GM23338 (cell line): Measurements from ENCODE around the gene ZNF234.
A peak's percentile ranks its signal among the peaks of the same experiment; 100 is the strongest.

Experiments used
- CREB1 ChIP-seq: fragments of 250-450 bp; sonication (Bioruptor Pico); IDR thresholded peaks from 2 replicates; pipeline ENCODE4 v1.5.0; 2020; ENCODE audit warnings: low read depth, mild to moderate bottlenecking, moderate library complexity
- EZH2phosphoT487 ChIP-seq: fragments of 200-600 bp; sonication (generic); IDR thresholded peaks from one replicate; pipeline ENCODE4 v1.8.1; 2018; ENCODE audit warnings: antibody characterized with exemption; ENCODE audit not compliant: unreplicated experiment
- POLR2AphosphoS5 ChIP-seq: IDR thresholded peaks from 2 replicates; pipeline ENCODE4 v1.6.1; 2016; ENCODE audit warnings: antibody characterized with exemption, low read depth
- TF ChIP-seq, protein P1 (sequence below), 2 experiments: fragments of 200-600 bp in 1 of 2; sonication (generic) in 1 of 2; conservative IDR thresholded peaks; 2 replicates each; pipeline versions ENCODE4 v1.5.1 to v1.6.1; 2016 to 2017; ENCODE audit warnings: antibody characterized with exemption in 2 of 2, low read depth in 2 of 2, mild to moderate bottlenecking in 2 of 2, moderate library complexity in 1 of 2

DNA sequence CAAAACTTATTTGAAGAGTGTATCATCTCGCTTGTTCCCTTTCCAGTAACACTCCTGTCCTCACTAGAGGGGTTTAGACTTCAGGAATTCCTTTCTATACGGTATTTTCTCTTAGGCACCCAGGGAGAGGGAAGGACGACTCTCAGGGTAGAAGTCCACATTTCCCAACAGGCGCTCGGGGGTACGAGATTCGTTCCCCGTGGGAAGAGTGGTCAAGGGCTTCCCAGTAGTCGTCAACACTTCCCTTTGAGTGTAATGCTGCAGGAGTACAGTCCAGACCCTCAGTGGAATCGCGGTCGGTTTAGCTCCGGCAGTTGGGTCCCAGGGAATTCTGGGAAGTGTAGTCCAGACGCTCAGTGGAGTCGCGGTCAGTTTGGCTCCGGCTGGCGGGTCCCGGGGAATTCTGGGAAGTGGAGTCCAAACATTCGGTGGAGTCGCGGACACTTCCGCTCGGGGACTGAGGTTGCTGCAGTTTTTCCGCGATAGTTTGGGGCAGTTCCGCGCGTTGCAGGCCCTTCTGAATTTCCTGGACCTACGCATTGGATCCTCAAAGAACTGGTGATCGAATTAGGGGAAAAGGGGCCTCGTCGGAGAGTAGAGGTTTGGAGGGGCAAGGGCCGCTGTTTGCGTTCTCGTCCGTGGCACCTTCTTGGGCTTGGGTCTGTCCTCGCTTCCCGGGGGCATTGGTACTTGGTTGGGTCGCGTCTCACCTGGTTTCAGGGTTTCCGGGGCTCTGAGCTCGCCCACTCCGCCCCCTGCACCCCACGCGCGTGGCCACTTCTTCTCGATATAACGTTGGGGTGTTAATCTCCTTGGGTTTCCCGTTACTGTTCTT is 47.2 kb upstream of the ZNF234 start, which contains the start of gene ZNF224:
- TF ChIP-seq EZH2phosphoT487 (no peak), CREB1 (CRISPR knock-in tag) (peak; percentile 81), POLR2AphosphoS5 (peak; percentile 85)
- TF ChIP-seq, protein P1, sequence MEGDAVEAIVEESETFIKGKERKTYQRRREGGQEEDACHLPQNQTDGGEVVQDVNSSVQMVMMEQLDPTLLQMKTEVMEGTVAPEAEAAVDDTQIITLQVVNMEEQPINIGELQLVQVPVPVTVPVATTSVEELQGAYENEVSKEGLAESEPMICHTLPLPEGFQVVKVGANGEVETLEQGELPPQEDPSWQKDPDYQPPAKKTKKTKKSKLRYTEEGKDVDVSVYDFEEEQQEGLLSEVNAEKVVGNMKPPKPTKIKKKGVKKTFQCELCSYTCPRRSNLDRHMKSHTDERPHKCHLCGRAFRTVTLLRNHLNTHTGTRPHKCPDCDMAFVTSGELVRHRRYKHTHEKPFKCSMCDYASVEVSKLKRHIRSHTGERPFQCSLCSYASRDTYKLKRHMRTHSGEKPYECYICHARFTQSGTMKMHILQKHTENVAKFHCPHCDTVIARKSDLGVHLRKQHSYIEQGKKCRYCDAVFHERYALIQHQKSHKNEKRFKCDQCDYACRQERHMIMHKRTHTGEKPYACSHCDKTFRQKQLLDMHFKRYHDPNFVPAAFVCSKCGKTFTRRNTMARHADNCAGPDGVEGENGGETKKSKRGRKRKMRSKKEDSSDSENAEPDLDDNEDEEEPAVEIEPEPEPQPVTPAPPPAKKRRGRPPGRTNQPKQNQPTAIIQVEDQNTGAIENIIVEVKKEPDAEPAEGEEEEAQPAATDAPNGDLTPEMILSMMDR (conservative IDR thresholded peaks at IDR 0.05; ENCODE audit: low read depth in 2 of 2), result no peak
